HG03139 (cell line): ENCODE measurements around the gene CEP128.

Experiments
- ATAC-seq: cut with Tn5 transposase; IDR thresholded peaks from one replicate; pipeline ENCODE4 v1.9.1; 2021; ENCODE audit not compliant: unreplicated experiment

The CEP128 gene

GRCh38 chr14:80780500-80780899, 161.0 kb downstream of the CEP128 start:
- no peak for ATAC-seq

GRCh38 chr14:80776657-80777056, 164.9 kb downstream of the CEP128 start:
- ATAC-seq = no peak

- ATAC-seq = no peak
Measured at GRCh38 chr14:80776186-80776585, 165.4 kb downstream of the CEP128 start.

GRCh38 chr14:80772504-80772903, 169.0 kb downstream of the CEP128 start:
- no peak for ATAC-seq

- ATAC-seq = no peak
Measured at GRCh38 chr14:80771201-80771600, 170.3 kb downstream of the CEP128 start.

- ATAC-seq = no peak
Measured at GRCh38 chr14:80770114-80770908, 171.2 kb downstream of the CEP128 start.

- no peak for ATAC-seq
Measured at GRCh38 chr14:80768646-80769045, 172.9 kb downstream of the CEP128 start.

- no peak for ATAC-seq
Measured at GRCh38 chr14:80764921-80765507, 176.5 kb downstream of the CEP128 start.

GRCh38 chr14:80764496-80764895, 177.0 kb downstream of the CEP128 start:
- no peak for ATAC-seq

- no peak for ATAC-seq
Measured at GRCh38 chr14:80762641-80763228, 178.8 kb downstream of the CEP128 start.

- no peak for ATAC-seq
Measured at GRCh38 chr14:80754696-80755095, 186.8 kb downstream of the CEP128 start.

GRCh38 chr14:80751285-80751684, 190.3 kb downstream of the CEP128 start:
- no peak for ATAC-seq

- ATAC-seq = no peak
Measured at GRCh38 chr14:80726211-80726610, 215.3 kb downstream of the CEP128 start.

GRCh38 chr14:80718940-80719339, 222.6 kb downstream of the CEP128 start:
- ATAC-seq = no peak

- no peak for ATAC-seq
Measured at GRCh38 chr14:80714474-80714873, 227.1 kb downstream of the CEP128 start.

- ATAC-seq = no peak
Measured at GRCh38 chr14:80713076-80713850, 228.3 kb downstream of the CEP128 start.

GRCh38 chr14:80705241-80705980, 236.1 kb downstream of the CEP128 start:
- no peak for ATAC-seq

- no peak for ATAC-seq
Measured at GRCh38 chr14:80700601-80701000, 240.9 kb downstream of the CEP128 start.

GRCh38 chr14:80699861-80700260, 241.7 kb downstream of the CEP128 start:
- no peak for ATAC-seq

- ATAC-seq = no peak
Measured at GRCh38 chr14:80698974-80699373, 242.6 kb downstream of the CEP128 start.

- no peak for ATAC-seq
Measured at GRCh38 chr14:80695869-80696268, 245.7 kb downstream of the CEP128 start.
